ENCODE measurements around the gene PRAMEF12. TPM values are rescaled to one million over a fixed set of nuclear protein-coding genes. Genes with fewer than 3 reads are reported as not detected.

The PRAMEF12 gene
- total RNA-seq, 1 experiment from 2014 or later: not detected

DNA sequence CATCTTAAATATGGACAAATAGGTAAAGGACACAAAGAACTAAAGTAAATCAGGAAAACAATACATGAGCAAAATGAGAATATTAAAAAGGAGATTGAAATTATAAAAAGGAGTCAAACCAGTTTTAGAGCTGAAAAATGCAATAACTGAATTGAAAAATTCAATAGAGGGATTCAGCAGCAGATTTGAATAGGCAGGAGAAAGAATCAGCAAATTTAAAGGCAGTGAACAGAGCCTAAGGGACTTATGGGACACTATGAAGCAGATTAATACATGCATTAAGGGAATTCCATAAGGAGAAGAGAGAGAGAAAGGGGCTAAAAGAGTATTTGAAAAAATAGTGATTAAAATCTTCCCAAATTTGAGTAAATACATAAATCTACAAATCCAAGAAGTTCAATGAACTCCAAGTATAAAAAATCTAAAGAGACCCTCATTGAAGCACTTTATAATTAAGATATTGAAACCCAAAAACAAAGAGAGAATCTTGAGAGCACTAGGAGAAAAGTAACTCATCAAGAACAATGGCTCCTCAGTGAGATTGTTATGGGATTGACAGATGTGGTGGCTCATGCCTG, 24.7 kb upstream of the PRAMEF12 start:
- ChIA-PET POLR2A (ENCODE audit: low non-redundant PET) (no interaction called here), CTCF (no interaction called here)
- no peak for TF ChIP-seq EZH2 (IDR thresholded peaks at IDR 0.05; ENCODE audit: borderline replicate concordance, low read depth, low read length, poor library complexity, severe bottlenecking)
- TF ChIP-seq, protein P1, sequence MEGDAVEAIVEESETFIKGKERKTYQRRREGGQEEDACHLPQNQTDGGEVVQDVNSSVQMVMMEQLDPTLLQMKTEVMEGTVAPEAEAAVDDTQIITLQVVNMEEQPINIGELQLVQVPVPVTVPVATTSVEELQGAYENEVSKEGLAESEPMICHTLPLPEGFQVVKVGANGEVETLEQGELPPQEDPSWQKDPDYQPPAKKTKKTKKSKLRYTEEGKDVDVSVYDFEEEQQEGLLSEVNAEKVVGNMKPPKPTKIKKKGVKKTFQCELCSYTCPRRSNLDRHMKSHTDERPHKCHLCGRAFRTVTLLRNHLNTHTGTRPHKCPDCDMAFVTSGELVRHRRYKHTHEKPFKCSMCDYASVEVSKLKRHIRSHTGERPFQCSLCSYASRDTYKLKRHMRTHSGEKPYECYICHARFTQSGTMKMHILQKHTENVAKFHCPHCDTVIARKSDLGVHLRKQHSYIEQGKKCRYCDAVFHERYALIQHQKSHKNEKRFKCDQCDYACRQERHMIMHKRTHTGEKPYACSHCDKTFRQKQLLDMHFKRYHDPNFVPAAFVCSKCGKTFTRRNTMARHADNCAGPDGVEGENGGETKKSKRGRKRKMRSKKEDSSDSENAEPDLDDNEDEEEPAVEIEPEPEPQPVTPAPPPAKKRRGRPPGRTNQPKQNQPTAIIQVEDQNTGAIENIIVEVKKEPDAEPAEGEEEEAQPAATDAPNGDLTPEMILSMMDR (conservative IDR thresholded peaks at IDR 0.05; ENCODE audit: low read depth, low read length): no peak
- Histone ChIP-seq H3K9me3 (ENCODE audit: low read depth, low read length, poor library complexity, severe bottlenecking) (peaks cover 17% of the 10 kb centered on the region), H3K36me3 (ENCODE audit: insufficient read depth, low read length, poor library complexity, severe bottlenecking) (no peaks in the 10 kb centered on the region), H3K27ac (ENCODE audit: low read depth, low read length, poor library complexity, severe bottlenecking) (no peak overlapping the region), H3K4me3 (ENCODE audit: low read depth, low read length, poor library complexity, severe bottlenecking) (no peak overlapping the region), H3K27me3 (replicated peaks; ENCODE audit: insufficient read depth, low read depth, low read length, poor library complexity) (peaks cover 12% of the 10 kb centered on the region), H3K4me1 (ENCODE audit: insufficient read depth, low read length, poor library complexity, severe bottlenecking) (peaks cover 5% of the 10 kb centered on the region)
- no TSS peak for BruUV-seq (replicated peaks)
- intact Hi-C loops (cut with micrococcal nuclease; ENCODE audit: unreplicated experiment): no loop called here
- no peak for DNase-seq (ENCODE audit: low spot score)

DNA sequence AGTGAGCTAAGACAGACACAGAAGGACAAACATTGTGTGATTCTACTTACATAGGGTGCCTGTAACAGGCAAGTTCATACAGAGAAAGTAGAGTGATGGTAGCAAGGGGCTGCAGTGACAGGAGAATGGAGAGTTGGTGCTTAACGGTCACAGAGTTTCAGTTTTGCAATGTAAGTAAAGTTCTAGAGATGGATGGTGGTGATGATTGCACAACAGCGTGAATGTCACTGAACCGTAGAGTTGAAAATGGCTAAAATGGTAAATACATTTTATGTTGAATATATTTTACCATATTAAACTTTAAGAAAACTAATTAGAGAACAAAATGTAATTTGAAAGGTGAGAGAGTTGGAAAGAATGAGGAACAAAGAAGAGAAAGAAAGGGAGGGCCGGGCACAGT, 18.8 kb upstream of the PRAMEF12 start:
- DNase-seq (ENCODE audit: low spot score): no peak
- BruUV-seq (replicated peaks): no TSS peak
- CTCF ChIA-PET: no interaction called here
- intact Hi-C loops (cut with micrococcal nuclease; ENCODE audit: unreplicated experiment): no loop called here
- peaks cover 6% of the 10 kb centered on the region for H3K9me3 ChIP-seq (ENCODE audit: low read depth, low read length, poor library complexity, severe bottlenecking)
- H3K27ac ChIP-seq (ENCODE audit: low read depth, low read length, poor library complexity, severe bottlenecking): no peak overlapping the region
- no peaks in the 10 kb centered on the region for H3K36me3 ChIP-seq (ENCODE audit: insufficient read depth, low read length, poor library complexity, severe bottlenecking)
- no peak overlapping the region for H3K4me3 ChIP-seq (ENCODE audit: low read depth, low read length, poor library complexity, severe bottlenecking)
- no peaks in the 10 kb centered on the region for H3K4me1 ChIP-seq (ENCODE audit: insufficient read depth, low read length, poor library complexity, severe bottlenecking)
- POLR2A ChIA-PET (ENCODE audit: low non-redundant PET): no interaction called here
- TF ChIP-seq, protein P1 (conservative IDR thresholded peaks at IDR 0.05; ENCODE audit: low read depth, low read length): no peak
- H3K27me3 ChIP-seq (replicated peaks; ENCODE audit: insufficient read depth, low read depth, low read length, poor library complexity): peaks cover 21% of the 10 kb centered on the region

DNA sequence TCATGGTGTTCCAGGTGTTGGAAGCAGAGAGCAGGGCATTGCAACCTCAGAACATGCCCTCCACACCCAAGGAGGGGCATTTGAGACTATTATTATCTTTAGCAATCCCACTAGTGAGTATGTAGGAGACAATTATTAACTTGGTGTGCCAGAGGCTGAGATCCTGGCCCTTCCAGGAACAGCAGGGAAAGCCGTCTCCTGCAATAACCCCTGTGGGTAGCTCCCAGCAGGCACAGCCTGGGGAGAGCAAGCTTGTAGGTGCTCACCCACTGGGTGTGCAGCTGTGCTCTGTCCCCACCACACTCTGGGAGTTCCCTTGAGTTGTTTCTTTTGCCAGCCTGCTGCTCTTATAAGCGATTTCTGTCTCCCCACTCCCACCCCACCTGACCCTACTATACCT, 17.3 kb upstream of the PRAMEF12 start:
- no peak for DNase-seq (ENCODE audit: low spot score)
- H3K9me3 ChIP-seq (ENCODE audit: low read depth, low read length, poor library complexity, severe bottlenecking): no peaks in the 10 kb centered on the region
- no peaks in the 10 kb centered on the region for H3K4me1 ChIP-seq (ENCODE audit: insufficient read depth, low read length, poor library complexity, severe bottlenecking)
- no peaks in the 10 kb centered on the region for H3K36me3 ChIP-seq (ENCODE audit: insufficient read depth, low read length, poor library complexity, severe bottlenecking)
- intact Hi-C loops (cut with micrococcal nuclease; ENCODE audit: unreplicated experiment): no loop called here
- ChIA-PET CTCF (no interaction called here), POLR2A (ENCODE audit: low non-redundant PET) (no interaction called here)
- BruUV-seq (replicated peaks): no TSS peak
- H3K27me3 ChIP-seq (replicated peaks; ENCODE audit: insufficient read depth, low read depth, low read length, poor library complexity): peaks cover 12% of the 10 kb centered on the region
- TF ChIP-seq, protein P1 (conservative IDR thresholded peaks at IDR 0.05; ENCODE audit: low read depth, low read length): no peak
- TF ChIP-seq EZH2 (IDR thresholded peaks at IDR 0.05; ENCODE audit: borderline replicate concordance, low read depth, low read length, poor library complexity, severe bottlenecking): no peak
- no peak overlapping the region for H3K27ac ChIP-seq (ENCODE audit: low read depth, low read length, poor library complexity, severe bottlenecking)
- H3K4me3 ChIP-seq (ENCODE audit: low read depth, low read length, poor library complexity, severe bottlenecking): no peak overlapping the region

All from A673 (cell line).